ENCODE results near the gene WNT9B. TPM values are rescaled to one million over a fixed set of nuclear protein-coding genes. Genes with fewer than 3 reads are reported as not detected.
A peak's percentile ranks its signal among the peaks of the same experiment; 100 is the strongest.

Gene WNT9B
- polyA plus RNA-seq, 1 experiment, result not detected

DNA sequence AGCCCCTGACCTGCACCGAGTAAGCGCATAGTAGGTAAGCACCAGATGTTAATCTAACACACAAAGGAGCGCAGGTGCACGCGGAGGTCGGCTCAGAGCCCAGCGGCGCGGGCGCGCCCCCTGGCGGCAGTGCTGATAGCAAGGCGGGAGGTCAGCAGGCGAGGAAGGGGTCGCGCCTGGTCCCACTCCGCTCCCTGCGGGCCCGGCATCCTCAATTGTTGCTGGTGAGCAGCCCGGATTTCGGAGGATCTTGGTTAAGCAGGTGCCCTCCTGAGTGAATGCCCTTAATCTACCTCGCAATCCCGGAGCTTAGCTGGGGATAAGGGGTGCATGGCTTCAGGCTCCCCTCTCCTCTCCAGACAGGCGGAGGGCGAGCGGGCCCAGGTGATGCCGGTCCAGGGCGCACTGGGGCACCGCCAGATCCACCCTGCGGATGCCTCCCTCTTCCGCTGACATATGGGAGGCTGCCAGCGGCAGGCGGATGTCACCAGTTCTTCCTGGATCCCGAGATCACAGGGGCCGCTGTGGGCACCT is 28.9 kb upstream of the WNT9B start:
- CTCF ChIA-PET, result interaction anchor here (0.8 to 7.5 kb wide), 7 partner anchors 9 to 97 kb away, joined by 3 to 74 read pairs (median 5); no protein-coding TSS in a partner anchor
- Histone ChIP-seq H3K4me3 (ENCODE audit: low read depth, low read length) (no peak overlapping the region), H3K36me3 (ENCODE audit: control insufficient read depth, insufficient read depth, low read length) (no peaks in the 10 kb centered on the region), H3K27me3 (ENCODE audit: control insufficient read depth, insufficient read depth, low read length) (peaks cover 52% of the 10 kb centered on the region)
- DNase-seq (ENCODE audit: low read depth), result no peak
- TF ChIP-seq CTCF (IDR thresholded peaks at IDR 0.05; ENCODE audit: insufficient read depth, low read depth, low read length), result peak; percentile 77
- POLR2A ChIA-PET, result no interaction called here

- no peaks in the 10 kb centered on the region for H3K36me3 ChIP-seq (ENCODE audit: control insufficient read depth, insufficient read depth, low read length)
- POLR2A ChIA-PET, result no interaction called here
- CTCF ChIA-PET, result interaction anchor here (0.6 to 7.5 kb wide), 4 partner anchors 10 to 85 kb away, joined by 3 to 74 read pairs (median 4); no protein-coding TSS in a partner anchor
- no peak overlapping the region for H3K4me3 ChIP-seq (ENCODE audit: low read depth, low read length)
- H3K27me3 ChIP-seq (ENCODE audit: control insufficient read depth, insufficient read depth, low read length), result peaks cover 41% of the 10 kb centered on the region
- TF ChIP-seq CTCF (IDR thresholded peaks at IDR 0.05; ENCODE audit: insufficient read depth, low read depth, low read length), result no peak
- DNase-seq (ENCODE audit: low read depth), result no peak
These were observed 27.7 kb upstream of the WNT9B start for GRCh38 chr17:46823657-46824056.

- ChIA-PET POLR2A (no interaction called here), CTCF (interaction anchor here (0.6 to 7.5 kb wide), 6 partner anchors 8 to 95 kb away, joined by 3 to 74 read pairs (median 3); no protein-coding TSS in a partner anchor)
- peaks cover 19% of the 10 kb centered on the region for H3K27me3 ChIP-seq (ENCODE audit: control insufficient read depth, insufficient read depth, low read length)
- TF ChIP-seq CTCF (IDR thresholded peaks at IDR 0.05; ENCODE audit: insufficient read depth, low read depth, low read length), result no peak
- DNase-seq (ENCODE audit: low read depth), result no peak
- H3K36me3 ChIP-seq (ENCODE audit: control insufficient read depth, insufficient read depth, low read length), result no peaks in the 10 kb centered on the region
- no peak overlapping the region for H3K4me3 ChIP-seq (ENCODE audit: low read depth, low read length)
These were observed 25.3 kb upstream of the WNT9B start for GRCh38 chr17:46826116-46826515.

- peaks cover 8% of the 10 kb centered on the region for H3K27me3 ChIP-seq (ENCODE audit: control insufficient read depth, insufficient read depth, low read length)
- DNase-seq (ENCODE audit: low read depth), result no peak
- ChIA-PET POLR2A (no interaction called here), CTCF (interaction anchor here (1.2 to 7.5 kb wide), 3 partner anchors 6 to 15 kb away, joined by 4 to 74 read pairs (median 4); no protein-coding TSS in a partner anchor)
- TF ChIP-seq CTCF (IDR thresholded peaks at IDR 0.05; ENCODE audit: insufficient read depth, low read depth, low read length), result no peak
- H3K4me3 ChIP-seq (ENCODE audit: low read depth, low read length), result no peak overlapping the region
- no peaks in the 10 kb centered on the region for H3K36me3 ChIP-seq (ENCODE audit: control insufficient read depth, insufficient read depth, low read length)
These were observed 24.1 kb upstream of the WNT9B start for GRCh38 chr17:46827274-46827673.

DNA sequence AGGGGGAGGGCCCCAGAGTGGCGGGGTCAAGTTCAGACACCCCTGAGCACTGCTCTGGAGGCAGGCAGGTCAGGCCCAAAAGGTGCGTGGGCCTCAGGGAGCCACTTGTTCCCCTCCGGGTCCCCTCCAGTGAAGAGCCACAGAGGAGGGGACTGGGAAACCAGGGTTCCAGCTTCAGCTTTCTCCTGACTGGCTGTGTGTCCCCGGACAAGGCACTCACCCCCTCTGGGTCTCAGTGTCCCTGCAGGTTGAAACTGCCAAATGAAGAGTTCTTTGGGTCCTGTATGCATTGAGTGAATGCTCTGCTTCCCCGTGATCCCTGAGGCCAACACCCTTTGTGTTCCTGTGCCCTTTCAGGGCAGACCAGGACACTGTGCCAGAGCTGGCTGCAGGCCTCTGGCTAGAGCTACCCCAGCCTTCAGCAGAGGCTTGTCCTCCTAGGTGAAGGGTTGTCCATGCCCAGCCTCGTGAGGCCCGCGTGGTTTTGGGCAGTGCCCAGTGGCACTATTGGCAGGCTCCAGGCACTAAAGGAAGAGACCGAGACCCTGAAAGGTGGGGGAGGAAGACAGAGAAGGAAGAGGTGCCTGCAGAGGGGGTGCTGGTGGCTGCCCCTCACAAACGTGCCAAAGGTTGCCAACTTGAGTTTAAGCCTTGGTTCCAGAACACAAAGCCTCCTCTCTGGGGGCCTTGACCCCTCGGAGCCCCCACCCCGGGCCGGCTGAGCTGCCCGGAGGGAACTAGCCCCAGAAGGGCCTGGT is 19.6 kb upstream of the WNT9B start:
- ChIA-PET POLR2A (no interaction called here), CTCF (interaction anchor here (0.6 to 5.5 kb wide), 2 partner anchors 8 to 12 kb away, joined by 3 to 74 read pairs; no protein-coding TSS in a partner anchor)
- H3K27me3 ChIP-seq (ENCODE audit: control insufficient read depth, insufficient read depth, low read length), result peaks cover 2% of the 10 kb centered on the region; the same call in 1 of the 2 replicates
- DNase-seq (ENCODE audit: low read depth), result no peak
- H3K36me3 ChIP-seq (ENCODE audit: control insufficient read depth, insufficient read depth, low read length), result no peaks in the 10 kb centered on the region
- H3K4me3 ChIP-seq (ENCODE audit: low read depth, low read length), result no peak overlapping the region
- no peak for TF ChIP-seq CTCF (IDR thresholded peaks at IDR 0.05; ENCODE audit: insufficient read depth, low read depth, low read length)
